T1000 (cell line): ENCODE measurements around the gene RBMY1J.
"Not testable (repeated sequence)": the region's sequence is repeated elsewhere in the genome, so short reads cannot be mapped to it uniquely, and the experiment has no call there.

Experiments
- DNase-seq: peaks from one replicate; lab custom pipeline; 2025; ENCODE audit warnings: mixed read lengths; lab: John Stamatoyannopoulos, UW

Gene RBMY1J

DNA sequence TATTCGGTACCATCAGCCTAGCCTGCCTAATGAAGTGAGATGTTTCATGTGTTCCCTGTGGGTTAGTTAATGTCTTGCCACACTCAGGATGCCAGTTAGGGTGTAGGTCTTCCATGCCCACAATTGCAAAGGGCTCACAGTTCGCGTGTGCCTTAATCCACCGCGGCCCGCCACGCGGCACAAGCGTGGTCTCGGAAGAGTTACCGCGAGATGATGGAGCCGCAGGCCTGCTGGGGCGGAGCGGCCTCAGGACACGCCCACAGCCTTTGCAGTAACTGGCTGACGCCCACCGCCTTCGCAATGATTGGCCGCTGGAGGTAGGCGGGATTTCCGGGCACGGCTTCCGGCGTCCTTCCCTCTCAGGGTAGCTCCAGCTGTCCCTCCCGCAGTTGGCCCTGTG lies at the start of gene RBMY1J:
RBMY1J (plus strand) TSS at position 301 of the 400 bp plus-strand sequence. CDS start 2,038 bp downstream, outside the sequence.
- DNase-seq = not testable (repeated sequence)

DNA sequence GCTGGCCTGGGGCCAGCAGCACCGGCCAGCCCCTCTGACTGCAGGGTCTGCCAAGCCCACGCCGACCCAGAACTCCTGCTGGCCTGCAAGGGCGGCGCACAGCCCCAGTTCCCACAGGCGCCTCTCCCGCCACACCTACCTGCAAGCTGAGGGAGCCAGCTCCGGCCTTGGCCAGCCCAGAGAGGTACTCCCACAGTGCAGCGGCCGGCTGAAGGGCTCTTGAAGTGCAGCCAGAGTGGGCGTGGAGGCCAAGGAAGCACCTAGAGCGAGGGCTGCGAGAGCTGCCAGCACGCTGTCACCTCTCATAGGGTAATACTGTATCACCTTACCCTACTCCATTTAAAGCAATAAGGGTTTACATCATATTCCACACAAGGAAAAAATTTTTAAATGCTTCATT lies 35.8 kb upstream of the RBMY1J start:
- DNase-seq = no peak

- DNase-seq = peak; percentile 49
Observed at GRCh38 chrY:22370623-22371022, 32.6 kb upstream of the RBMY1J start.

DNA sequence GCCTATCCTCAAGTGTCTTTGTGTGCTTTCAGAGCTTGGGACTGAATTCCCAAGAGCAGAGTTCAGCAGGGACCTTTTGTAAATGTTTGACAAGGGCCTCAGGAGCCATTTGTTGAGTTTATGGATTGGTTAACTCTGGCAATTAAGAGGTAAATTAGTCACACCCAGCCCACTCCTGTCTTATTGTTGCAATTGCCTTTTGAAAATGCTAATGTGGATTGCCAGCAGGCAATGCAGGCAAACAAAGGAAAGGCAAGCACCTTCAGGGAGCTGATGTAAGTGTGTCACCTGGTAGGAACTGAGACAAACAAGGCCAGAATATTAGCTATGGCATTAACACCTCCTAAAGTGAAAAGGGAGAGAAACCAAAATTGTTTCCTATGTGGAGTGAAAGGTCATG lies 29.7 kb upstream of the RBMY1J start:
- DNase-seq = no peak

- not testable (repeated sequence) for DNase-seq
Observed at GRCh38 chrY:22444718-22445396, 41.6 kb downstream of the RBMY1J start.

DNA sequence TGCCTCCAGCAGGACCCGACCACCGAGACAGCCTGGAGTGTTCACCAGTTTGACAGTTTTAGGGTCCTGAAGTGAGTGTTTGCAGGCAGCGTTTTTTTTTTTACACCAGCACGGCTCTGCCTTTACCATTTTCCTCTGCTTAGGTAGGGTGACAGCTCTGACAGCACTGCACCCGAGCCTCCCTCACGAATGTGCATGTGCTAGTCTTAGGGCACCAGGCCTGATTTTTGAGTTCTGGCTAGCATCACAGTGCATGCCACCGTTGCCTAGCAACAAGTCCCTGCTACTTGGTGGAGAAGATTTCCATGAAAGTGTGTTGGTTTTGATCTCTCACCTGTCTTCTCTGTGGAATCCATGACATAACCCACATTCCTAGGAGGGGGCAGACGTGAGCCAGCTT lies 52.3 kb downstream of the RBMY1J start:
- not testable (repeated sequence) for DNase-seq

DNA sequence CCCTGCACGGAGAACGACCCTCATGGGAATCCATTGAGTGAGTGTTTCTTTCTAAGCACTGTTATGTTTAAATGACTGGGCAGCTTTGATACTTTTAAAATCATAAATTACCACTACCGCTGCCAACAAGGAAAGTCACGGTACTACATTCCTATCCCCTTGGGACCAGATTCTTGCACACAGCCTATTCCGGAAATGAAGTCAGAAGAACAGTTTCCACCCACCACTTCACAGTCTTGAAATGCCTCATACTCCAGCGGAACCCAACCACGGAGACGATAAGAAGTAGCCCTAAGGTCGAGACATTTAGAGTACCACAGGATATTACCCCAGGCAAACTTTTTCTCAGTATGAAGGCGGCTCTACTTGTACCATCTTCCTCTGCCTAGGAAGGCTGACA lies 58.8 kb downstream of the RBMY1J start:
- DNase-seq = not testable (repeated sequence)
